ACC112 (cell line): Measurements from ENCODE around the gene OGDH.
"Not testable (repeated sequence)": the region's sequence is repeated elsewhere in the genome, so short reads cannot be mapped to it uniquely, and the experiment has no call there.

ENCODE experiments used
- H2AFZ ChIP-seq: fragments of 200-600 bp; sonication (generic); one replicate; pipeline ENCODE4 v1.6.0; 2017; ENCODE audit warnings: antibody characterized with exemption, low read length; ENCODE audit not compliant: unreplicated experiment
- H3K27ac ChIP-seq: fragments of 200-600 bp; sonication (generic); 2 replicates; pipeline ENCODE4 v1.5.1; 2014; ENCODE audit warnings: low read depth, mild to moderate bottlenecking, antibody characterized with exemption, low read length, moderate library complexity
- H3K27me3 ChIP-seq: fragments of 200-600 bp; sonication (generic); 2 replicates; pipeline ENCODE4 v1.6.1; 2014; ENCODE audit warnings: mild to moderate bottlenecking, antibody characterized with exemption, low read length, moderate library complexity, mixed read lengths; ENCODE audit not compliant: insufficient read depth
- H3K36me3 ChIP-seq: fragments of 200-600 bp; sonication (generic); 2 replicates; pipeline ENCODE4 v1.6.1; 2016; ENCODE audit warnings: mild to moderate bottlenecking, antibody characterized with exemption, low read length, moderate library complexity, mixed read lengths; ENCODE audit not compliant: insufficient read depth
- H3K4me1 ChIP-seq: fragments of 200-600 bp; sonication (generic); one replicate; pipeline ENCODE4 v1.6.1; 2016; ENCODE audit warnings: low read length, mixed read lengths; ENCODE audit not compliant: insufficient read depth, unreplicated experiment, control insufficient read depth
- H3K4me3 ChIP-seq: fragments of 200-600 bp; sonication (generic); 2 replicates; pipeline ENCODE4 v1.5.1; 2014; ENCODE audit warnings: mild to moderate bottlenecking, low read depth, low read length
- H3K79me2 ChIP-seq: fragments of 200-600 bp; sonication (generic); one replicate; pipeline ENCODE4 v1.6.0; 2016; ENCODE audit warnings: low read length; ENCODE audit not compliant: control insufficient read depth, unreplicated experiment, insufficient read depth

OGDH gene

GRCh38 chr7:44694766-44695165 is 88.3 kb downstream of the OGDH start:
- no peaks in the 10 kb centered on the region for H3K79me2 ChIP-seq
- no peak overlapping the region for H3K27ac ChIP-seq
- no peaks in the 10 kb centered on the region for H3K27me3 ChIP-seq
- H3K4me3 ChIP-seq = no peak overlapping the region
- H3K4me1 ChIP-seq = peaks cover 10% of the 10 kb centered on the region
- peaks cover 42% of the 10 kb centered on the region for H3K36me3 ChIP-seq
- H2AFZ ChIP-seq = no peak overlapping the region

- Histone ChIP-seq H3K36me3 (peaks cover 49% of the 10 kb centered on the region), H2AFZ (no peak overlapping the region), H3K4me3 (no peak overlapping the region), H3K27me3 (no peaks in the 10 kb centered on the region), H3K27ac (no peak overlapping the region), H3K4me1 (peaks cover 10% of the 10 kb centered on the region), H3K79me2 (no peaks in the 10 kb centered on the region)
These were observed 89.3 kb downstream of the OGDH start for GRCh38 chr7:44695756-44696155.

DNA sequence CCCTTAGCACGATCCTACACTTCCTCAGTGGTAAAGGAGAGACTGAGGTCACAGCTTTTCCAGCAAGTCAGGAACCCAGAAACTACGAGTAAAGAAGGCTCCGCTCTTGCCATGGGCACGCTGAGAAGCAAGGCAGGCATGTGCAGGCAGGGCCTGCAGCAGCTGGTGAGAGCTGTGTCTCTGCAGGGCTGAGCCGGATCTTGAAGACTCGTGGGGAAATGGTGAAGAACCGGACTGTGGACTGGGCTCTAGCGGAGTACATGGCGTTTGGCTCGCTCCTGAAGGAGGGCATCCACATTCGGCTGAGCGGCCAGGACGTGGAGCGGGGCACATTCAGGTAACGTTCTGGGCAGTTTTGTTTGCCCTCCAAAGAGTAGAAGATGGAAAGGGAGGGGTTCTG is 90.3 kb downstream of the OGDH start:
- Histone ChIP-seq H2AFZ (no peak overlapping the region), H3K4me1 (peaks cover 10% of the 10 kb centered on the region), H3K27me3 (no peaks in the 10 kb centered on the region), H3K79me2 (no peaks in the 10 kb centered on the region), H3K27ac (no peak overlapping the region), H3K4me3 (no peak overlapping the region), H3K36me3 (peaks cover 49% of the 10 kb centered on the region)

DNA sequence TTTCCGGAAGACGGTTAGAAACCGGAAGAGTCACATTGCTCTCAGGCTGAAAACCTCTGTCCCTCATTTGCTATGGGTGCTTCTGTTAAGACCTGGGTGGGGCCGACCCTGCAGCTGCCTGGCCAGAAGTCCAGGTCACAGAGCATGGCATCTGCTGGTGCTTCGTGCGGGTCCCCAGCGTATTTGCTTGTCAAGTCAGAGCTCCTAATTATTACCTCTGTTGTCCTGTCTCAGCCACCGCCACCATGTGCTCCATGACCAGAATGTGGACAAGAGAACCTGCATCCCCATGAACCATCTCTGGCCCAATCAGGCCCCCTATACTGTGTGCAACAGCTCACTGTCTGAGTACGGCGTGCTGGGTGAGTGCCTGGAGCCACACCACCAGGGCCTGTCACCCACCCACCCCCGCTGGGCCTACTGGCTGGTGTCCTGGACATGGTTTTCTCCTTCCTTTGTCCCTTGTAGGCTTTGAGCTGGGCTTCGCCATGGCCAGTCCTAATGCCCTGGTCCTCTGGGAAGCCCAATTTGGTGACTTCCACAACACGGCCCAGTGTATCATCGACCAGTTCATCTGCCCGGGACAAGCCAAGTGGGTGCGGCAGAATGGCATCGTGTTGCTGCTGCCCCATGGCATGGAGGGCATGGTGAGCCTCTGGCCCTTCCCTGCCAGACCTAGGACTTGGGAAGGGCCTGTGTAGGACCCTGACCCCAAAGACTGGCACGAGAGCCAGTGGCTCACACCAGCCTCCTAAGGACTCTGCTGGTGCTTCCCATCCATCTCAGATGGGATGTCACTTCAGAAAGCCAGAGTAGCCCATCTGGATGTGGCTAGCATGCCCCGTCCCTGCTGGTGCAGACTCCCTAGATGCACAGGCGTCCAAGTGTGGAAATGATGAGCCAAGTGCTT is 91.0 kb downstream of the OGDH start:
- H2AFZ ChIP-seq = no peak overlapping the region
- H3K36me3 ChIP-seq = peaks cover 49% of the 10 kb centered on the region
- no peaks in the 10 kb centered on the region for H3K79me2 ChIP-seq
- H3K4me3 ChIP-seq = no peak overlapping the region
- no peaks in the 10 kb centered on the region for H3K27me3 ChIP-seq
- H3K27ac ChIP-seq = no peak overlapping the region
- H3K4me1 ChIP-seq = peaks cover 10% of the 10 kb centered on the region

DNA sequence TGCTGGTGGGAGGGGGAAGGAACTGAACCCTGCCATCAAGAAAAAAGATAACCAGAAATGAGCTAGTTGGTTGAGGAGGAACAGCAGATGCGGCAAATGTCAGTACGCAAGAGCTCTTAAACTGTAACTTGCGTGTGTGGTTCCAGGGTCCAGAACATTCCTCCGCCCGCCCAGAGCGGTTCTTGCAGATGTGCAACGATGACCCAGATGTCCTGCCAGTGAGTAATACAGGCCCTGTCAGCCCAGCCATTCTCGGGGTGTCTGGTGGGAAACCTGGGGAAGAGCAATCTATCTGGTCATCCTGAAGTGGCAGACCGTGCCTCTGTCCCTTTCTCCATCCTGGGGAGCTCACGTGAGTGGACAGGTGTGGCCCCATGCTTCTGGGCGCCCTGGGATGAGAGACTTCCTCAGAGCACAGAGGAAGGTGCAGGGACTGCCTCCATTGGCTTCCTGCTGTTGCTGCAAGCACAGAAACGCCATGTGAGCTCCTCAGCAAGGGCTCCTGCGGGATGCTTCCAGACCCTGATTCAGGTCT is 91.7 kb downstream of the OGDH start:
- Histone ChIP-seq H3K36me3 (peaks cover 52% of the 10 kb centered on the region), H2AFZ (no peak overlapping the region), H3K27ac (no peak overlapping the region), H3K27me3 (no peaks in the 10 kb centered on the region), H3K4me1 (peaks cover 10% of the 10 kb centered on the region), H3K79me2 (no peaks in the 10 kb centered on the region), H3K4me3 (no peak overlapping the region)

GRCh38 chr7:44699598-44699997 is 93.2 kb downstream of the OGDH start:
- peaks cover 46% of the 10 kb centered on the region for H3K36me3 ChIP-seq
- not testable (repeated sequence) for H3K27ac ChIP-seq, H3K4me3 ChIP-seq, H3K79me2 ChIP-seq, H3K27me3 ChIP-seq, H2AFZ ChIP-seq, H3K4me1 ChIP-seq

GRCh38 chr7:44700322-44700721 is 93.9 kb downstream of the OGDH start:
- peaks cover 43% of the 10 kb centered on the region for H3K36me3 ChIP-seq
- H3K27me3 ChIP-seq = no peaks in the 10 kb centered on the region
- no peaks in the 10 kb centered on the region for H3K4me1 ChIP-seq
- H3K4me3 ChIP-seq = no peak overlapping the region
- H3K27ac ChIP-seq = no peak overlapping the region
- no peak overlapping the region for H2AFZ ChIP-seq
- H3K79me2 ChIP-seq = no peaks in the 10 kb centered on the region

DNA sequence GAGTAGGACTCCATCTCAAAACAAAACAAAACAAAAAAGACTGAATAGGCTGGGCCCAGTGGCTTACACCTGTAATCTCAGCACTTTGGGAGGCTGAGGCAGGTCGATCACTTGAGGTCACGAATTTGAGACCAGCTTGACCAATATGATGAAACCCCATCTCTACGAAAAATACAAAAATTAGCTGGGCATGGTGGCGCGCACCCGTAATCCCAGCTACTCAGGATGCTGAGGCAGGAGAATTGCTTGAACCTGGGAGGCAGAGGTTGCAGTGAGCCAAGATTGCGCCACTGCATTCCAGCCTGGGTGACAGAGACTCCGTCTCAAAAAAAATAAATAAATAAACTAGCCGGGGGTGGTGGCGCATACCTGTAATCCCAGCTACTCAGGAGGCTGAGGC is 97.0 kb downstream of the OGDH start:
- H3K27ac ChIP-seq, H2AFZ ChIP-seq, H3K79me2 ChIP-seq, H3K27me3 ChIP-seq, H3K4me3 ChIP-seq, H3K4me1 ChIP-seq: not testable (repeated sequence)
- H3K36me3 ChIP-seq = peaks cover 24% of the 10 kb centered on the region

- Histone ChIP-seq H3K4me1 (no peaks in the 10 kb centered on the region), H3K79me2 (no peaks in the 10 kb centered on the region), H3K36me3 (peaks cover 23% of the 10 kb centered on the region), H3K4me3 (no peak overlapping the region), H3K27ac (no peak overlapping the region), H2AFZ (no peak overlapping the region), H3K27me3 (no peaks in the 10 kb centered on the region)
These were observed 97.5 kb downstream of the OGDH start for GRCh38 chr7:44703921-44704320.

- Histone ChIP-seq H3K79me2 (no peaks in the 10 kb centered on the region), H3K4me1 (no peaks in the 10 kb centered on the region), H3K27ac (no peak overlapping the region), H2AFZ (no peak overlapping the region), H3K4me3 (no peak overlapping the region), H3K27me3 (no peaks in the 10 kb centered on the region), H3K36me3 (peaks cover 11% of the 10 kb centered on the region)
These were observed 99.0 kb downstream of the OGDH start for GRCh38 chr7:44705434-44705833.
